Measurements from ENCODE around the gene FBRS.
A peak's percentile ranks its signal among the peaks of the same experiment; 100 is the strongest.
"Not testable (repeated sequence)": the region's sequence is repeated elsewhere in the genome, so short reads cannot be mapped to it uniquely, and the experiment has no call there.

Gene FBRS

DNA sequence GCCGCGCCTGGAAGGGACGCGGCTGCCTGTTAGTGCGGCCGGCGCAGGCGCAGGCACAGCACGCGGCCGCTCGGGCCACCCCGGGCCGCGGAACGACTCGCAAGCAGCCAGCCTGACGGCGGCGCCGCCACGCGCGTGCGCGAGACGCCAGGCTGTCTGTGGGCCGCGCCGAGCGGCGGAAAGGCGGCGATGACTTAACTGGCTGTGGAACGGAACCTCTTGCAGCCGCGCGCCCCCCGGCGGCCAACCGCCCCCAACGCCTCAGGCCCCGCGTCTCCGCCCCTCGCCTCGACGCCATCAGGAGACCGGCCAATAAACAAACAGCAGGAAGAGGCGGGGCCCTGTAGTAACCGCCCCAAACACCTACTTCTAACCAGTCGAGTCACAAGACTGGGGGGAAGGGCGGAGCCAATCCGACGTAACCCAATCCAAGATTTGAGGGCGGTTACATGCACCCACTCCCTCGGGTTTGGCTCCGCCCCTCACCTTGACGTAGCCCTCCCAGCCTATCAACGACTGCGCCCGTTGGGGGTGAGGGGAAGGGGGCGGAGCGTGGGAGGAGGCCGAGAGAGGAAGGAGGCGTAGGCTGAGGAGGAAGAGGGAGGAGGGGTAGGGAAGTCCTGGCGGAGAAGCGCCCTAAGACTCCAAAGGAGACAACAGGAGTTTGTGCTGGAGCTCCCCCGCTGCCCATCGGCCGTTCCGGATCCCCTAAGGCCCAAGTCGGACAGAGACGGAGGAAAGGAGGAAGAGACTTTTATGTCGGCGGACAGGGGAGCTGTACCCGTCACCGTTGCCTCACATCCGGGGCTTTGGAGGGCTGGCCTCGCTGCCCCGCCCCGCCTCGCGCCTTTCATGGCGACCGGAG, at the start of gene FBRS:
FBRS (plus strand) TSS at position 566 of the 865 bp plus-strand sequence. CDS start 1,088 bp downstream, outside the sequence.
- DNase-seq (ENCODE audit: low spot score) = peak; percentile 100

GRCh38 chr16:30609002-30609925, 49.0 kb upstream of the FBRS start:
- DNase-seq (ENCODE audit: low spot score) = peak; percentile 45

- DNase-seq (ENCODE audit: low spot score) = peak; percentile 98
These were observed 48.0 kb upstream of the FBRS start, which contains the start of gene ZNF689 for GRCh38 chr16:30609926-30610839. ZNF689 (minus strand) TSS chr16:30610389; CDS start chr16:30610041, 348 bp downstream.

GRCh38 chr16:30615358-30616091, 42.7 kb upstream of the FBRS start:
- DNase-seq (ENCODE audit: low spot score) = peak; percentile 53

GRCh38 chr16:30619202-30619601, 39.0 kb upstream of the FBRS start:
- DNase-seq (ENCODE audit: low spot score) = peak; percentile 65

GRCh38 chr16:30619638-30620037, 38.6 kb upstream of the FBRS start:
- no peak for DNase-seq (ENCODE audit: low spot score)

DNA sequence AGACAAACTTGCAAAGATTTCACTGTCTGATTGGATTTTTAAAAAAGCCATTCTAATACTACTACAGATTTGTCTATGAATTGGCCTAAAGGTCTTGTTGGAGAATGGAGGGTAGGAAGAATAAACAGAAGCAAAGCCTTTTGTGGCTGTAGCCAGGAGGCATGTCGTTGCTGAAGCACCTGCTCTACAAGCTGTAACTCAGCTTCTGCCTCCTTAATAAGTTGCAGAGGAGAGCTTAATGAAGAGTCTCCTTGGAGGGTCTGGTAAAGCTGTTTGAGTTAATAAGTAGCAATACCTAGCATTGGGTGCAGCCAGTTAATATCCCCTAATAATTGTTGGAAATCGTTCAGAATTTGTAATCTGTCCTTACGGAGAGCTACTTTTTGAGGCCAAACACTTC, 38.1 kb upstream of the FBRS start:
- DNase-seq (ENCODE audit: low spot score) = no peak

GRCh38 chr16:30621765-30622164, 36.5 kb upstream of the FBRS start:
- DNase-seq (ENCODE audit: low spot score) = no peak

- DNase-seq (ENCODE audit: low spot score) = no peak
These were observed 35.7 kb upstream of the FBRS start for GRCh38 chr16:30622455-30623032.

GRCh38 chr16:30623536-30624283, 34.5 kb upstream of the FBRS start:
- no peak for DNase-seq (ENCODE audit: low spot score)

- no peak for DNase-seq (ENCODE audit: low spot score)
These were observed 32.0 kb upstream of the FBRS start for GRCh38 chr16:30626236-30626635.

DNA sequence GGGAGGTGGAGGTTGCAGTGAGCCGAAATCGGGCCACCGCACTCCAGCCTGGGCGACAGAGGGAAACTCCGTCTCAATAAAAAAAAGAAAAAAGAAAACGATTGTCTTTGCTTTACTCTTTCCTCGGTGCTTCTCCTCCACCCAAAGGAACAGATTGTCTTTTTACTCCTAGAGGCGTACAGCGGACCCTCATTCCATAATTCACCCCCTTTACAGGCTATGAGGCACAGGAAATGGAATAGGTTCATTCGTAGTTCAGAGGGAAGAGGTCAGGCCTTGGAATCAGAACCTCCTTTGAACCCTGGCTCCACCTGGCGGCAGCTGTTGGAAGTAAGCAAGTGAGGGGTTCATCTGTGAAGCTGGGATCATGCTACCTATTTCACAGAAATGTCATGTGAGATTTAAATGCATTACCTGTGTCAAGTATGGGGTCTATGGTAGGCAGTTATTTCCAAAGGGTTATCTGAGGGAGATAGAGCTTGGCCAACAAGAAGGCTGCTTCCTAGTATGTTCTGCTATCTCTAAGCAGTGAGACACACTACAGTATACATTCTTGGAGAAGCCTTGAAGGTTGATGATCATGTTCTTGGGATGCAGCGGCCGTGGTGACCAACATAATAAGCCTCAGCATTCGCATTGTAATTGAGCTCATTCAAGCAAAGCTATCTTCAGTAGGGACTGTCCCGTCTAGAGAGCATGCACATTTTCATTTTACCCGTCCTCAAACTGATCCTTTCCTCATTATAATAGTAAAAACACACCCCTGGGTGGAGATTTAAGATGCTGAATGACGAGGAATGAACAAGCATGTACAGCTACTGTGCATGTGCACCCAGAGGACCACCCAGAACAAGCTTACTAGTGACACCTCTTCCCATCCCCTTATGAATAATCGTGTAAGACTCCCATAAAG, 29.3 kb upstream of the FBRS start:
- DNase-seq (ENCODE audit: low spot score) = peak; percentile 86

- DNase-seq (ENCODE audit: low spot score) = not testable (repeated sequence)
These were observed 25.8 kb upstream of the FBRS start for GRCh38 chr16:30632454-30632853.

DNA sequence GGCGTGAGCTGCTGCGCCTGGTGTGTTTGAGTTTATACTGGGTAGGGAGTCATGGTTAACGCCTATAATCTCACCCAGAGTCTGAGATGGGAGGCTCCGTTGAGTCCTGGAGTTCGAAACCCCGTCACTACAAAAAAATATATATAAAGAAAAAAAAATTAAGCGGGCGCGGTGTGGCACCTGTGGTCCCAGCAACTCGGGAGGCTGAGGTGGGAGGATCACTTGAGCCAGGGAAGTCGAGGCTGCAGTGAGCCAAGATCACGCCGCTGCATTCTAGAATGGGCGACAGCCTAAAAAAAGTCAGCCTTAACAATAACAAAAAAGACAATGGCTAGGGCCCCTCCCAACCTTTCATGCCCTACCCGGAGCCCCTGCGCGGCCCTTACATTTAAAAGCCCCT, 24.7 kb upstream of the FBRS start:
- DNase-seq (ENCODE audit: low spot score) = no peak

GRCh38 chr16:30636599-30636998, 21.6 kb upstream of the FBRS start:
- no peak for DNase-seq (ENCODE audit: low spot score)

DNA sequence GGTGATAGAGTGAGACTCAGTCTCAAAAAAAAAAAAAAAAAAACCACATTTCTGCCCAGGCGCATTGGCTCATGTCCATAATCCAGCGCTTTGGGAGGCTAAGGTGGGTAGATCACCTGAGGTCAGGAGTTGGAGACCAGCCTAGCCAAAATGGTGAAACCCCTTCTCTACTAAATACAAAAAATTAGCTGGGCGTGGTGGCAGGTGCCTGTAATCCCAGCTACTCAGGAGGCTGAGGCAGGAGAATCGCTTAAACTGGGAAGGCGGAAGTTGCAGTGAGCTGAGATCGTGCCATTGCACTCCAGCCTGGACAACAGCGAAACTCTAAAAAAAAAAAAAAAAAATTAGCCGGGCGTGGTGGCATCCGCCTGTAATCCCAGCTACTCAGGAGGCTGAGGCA, 21.1 kb upstream of the FBRS start:
- not testable (repeated sequence) for DNase-seq (ENCODE audit: low spot score)

- DNase-seq (ENCODE audit: low spot score) = no peak
These were observed 20.3 kb upstream of the FBRS start for GRCh38 chr16:30637944-30638343.

DNA sequence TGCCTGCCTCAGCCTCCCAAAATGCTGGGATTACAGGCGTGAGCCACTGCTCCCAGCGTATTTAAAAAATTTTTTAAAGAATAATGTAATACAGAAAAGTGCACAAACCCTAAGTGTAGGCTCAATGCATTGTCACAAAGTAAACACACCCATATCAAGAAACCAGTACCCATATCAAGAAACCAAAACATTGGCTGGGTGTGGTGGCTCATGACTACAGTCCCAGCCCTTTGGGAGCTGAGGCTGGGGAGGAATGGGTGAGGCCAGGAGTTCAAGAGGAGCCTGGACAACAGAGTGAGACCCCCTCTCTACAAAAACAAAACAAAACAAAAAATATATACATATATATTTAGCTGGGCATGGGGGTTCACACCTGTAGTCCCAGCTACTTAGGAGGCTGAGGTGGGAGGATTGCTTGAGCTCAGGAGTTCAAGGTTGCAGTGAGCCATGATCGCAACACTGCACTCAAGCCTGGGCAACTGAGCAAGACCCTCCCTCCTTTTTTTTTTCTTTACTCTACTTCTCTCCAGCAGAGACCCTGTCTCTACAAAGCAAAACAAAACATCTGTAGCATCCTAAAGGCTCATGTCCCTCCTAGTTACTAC, 16.8 kb upstream of the FBRS start:
- no peak for DNase-seq (ENCODE audit: low spot score)
